Loucy (cell line): Measurements from ENCODE around the gene EVA1B.

ENCODE experiments used
- H2AFZ ChIP-seq: fragments of 200-600 bp; sonication (generic); 2 replicates; pipeline ENCODE4 v1.6.0; 2016; ENCODE audit warnings: antibody characterized with exemption, mild to moderate bottlenecking, low read length, moderate library complexity
- H3F3A ChIP-seq: fragments of 200-600 bp; 2 replicates; pipeline ENCODE4 v1.6.0; 2016; ENCODE audit warnings: antibody characterized with exemption, low read depth, mild to moderate bottlenecking
- H3K27me3 ChIP-seq: fragments of 200-600 bp; sonication (generic); 2 replicates; pipeline ENCODE4 v1.6.1; 2014; ENCODE audit warnings: low read length, mild to moderate bottlenecking; ENCODE audit not compliant: insufficient read depth, poor library complexity, severe bottlenecking
- H3K36me3 ChIP-seq: fragments of 200-600 bp; sonication (generic); 2 replicates; pipeline ENCODE4 v1.6.1; 2016; ENCODE audit warnings: low read length; ENCODE audit not compliant: insufficient read depth
- H3K4me1 ChIP-seq: fragments of 200-600 bp; sonication (generic); 2 replicates; pipeline ENCODE4 v1.5.1; 2014; ENCODE audit warnings: low read length, mild to moderate bottlenecking; ENCODE audit not compliant: insufficient read depth, poor library complexity, severe bottlenecking
- H3K4me2 ChIP-seq: fragments of 200-600 bp; sonication (generic); 2 replicates; pipeline ENCODE4 v1.6.0; 2014; ENCODE audit warnings: antibody characterized with exemption, low read length, low read depth, mild to moderate bottlenecking; ENCODE audit not compliant: poor library complexity, severe bottlenecking
- H3K4me3 ChIP-seq: fragments of 200-600 bp; sonication (generic); 2 replicates; pipeline ENCODE4 v1.5.1; 2014; ENCODE audit warnings: low read length, mild to moderate bottlenecking, mixed read lengths; ENCODE audit not compliant: poor library complexity, severe bottlenecking
- H3K79me2 ChIP-seq: fragments of 200-600 bp; sonication (generic); 2 replicates; pipeline ENCODE4 v1.6.1; 2014; ENCODE audit warnings: low read length; ENCODE audit not compliant: insufficient read depth
- H3K9ac ChIP-seq: fragments of 200-600 bp; sonication (generic); 2 replicates; pipeline ENCODE4 v1.6.0; 2014; ENCODE audit warnings: mild to moderate bottlenecking, low read depth, low read length, moderate library complexity; ENCODE audit not compliant: poor library complexity, severe bottlenecking
- H3K9me2 ChIP-seq: fragments of 200-600 bp; sonication (generic); replicated peaks from 2 replicates; pipeline ENCODE4 v1.6.1; 2016; ENCODE audit warnings: low read depth, low read length, mixed read lengths
- H3K9me3 ChIP-seq: fragments of 200-600 bp; sonication (generic); 2 replicates; pipeline ENCODE4 v1.6.1; 2014; ENCODE audit warnings: mild to moderate bottlenecking, antibody characterized with exemption, low read length, low read depth; ENCODE audit not compliant: insufficient read depth
- H4K20me1 ChIP-seq: fragments of 200-600 bp; sonication (generic); 2 replicates; pipeline ENCODE4 v1.6.0; 2014; ENCODE audit warnings: antibody characterized with exemption, low read length, mild to moderate bottlenecking; ENCODE audit not compliant: insufficient read depth, poor library complexity, severe bottlenecking
- EZH2phosphoT487 ChIP-seq: fragments of 200-600 bp; IDR thresholded peaks from 2 replicates; pipeline ENCODE4 v1.6.1; 2018; ENCODE audit warnings: antibody characterized with exemption, mild to moderate bottlenecking, moderate library complexity, borderline replicate concordance
- TF ChIP-seq, protein P1 (sequence below): fragments of 200-600 bp; sonication (generic); conservative IDR thresholded peaks from 2 replicates; pipeline ENCODE4 v1.5.1; 2014; ENCODE audit warnings: mild to moderate bottlenecking, antibody characterized with exemption, low read length

Gene EVA1B

DNA sequence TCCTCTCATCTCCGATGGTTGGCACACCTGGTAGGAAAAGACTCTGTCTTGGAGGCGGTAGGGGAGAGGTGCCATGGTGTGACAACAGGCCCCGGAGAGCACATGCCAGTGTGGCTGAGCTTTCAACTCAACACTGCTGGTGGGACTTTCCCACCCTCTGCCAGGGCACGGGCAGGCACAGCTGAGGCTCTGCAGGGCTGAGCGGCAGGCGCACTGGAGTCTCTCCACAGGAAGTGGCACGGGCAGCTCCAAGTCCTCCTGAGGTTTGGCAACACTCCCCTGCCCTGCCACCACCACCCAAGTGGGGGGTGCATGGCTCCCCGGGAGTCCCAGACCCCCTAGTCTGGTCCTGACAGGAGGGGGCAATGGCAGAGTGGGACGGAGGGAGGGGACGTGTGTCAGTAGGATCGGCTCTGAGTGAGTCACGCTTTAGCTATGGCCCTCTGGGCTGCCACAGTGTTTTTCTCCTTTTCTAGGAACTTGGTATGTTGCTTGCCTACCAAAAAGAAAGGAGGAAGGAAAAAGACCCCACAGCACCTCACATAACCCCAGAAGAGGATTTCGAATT lies 27.3 kb upstream of the EVA1B start:
- peaks cover 53% of the 10 kb centered on the region; the same call in 1 of the 2 replicates for H3K36me3 ChIP-seq
- H3K4me3 ChIP-seq = no peak overlapping the region
- no peaks in the 10 kb centered on the region for H3F3A ChIP-seq
- H3K9me2 ChIP-seq = no peaks in the 10 kb centered on the region
- no peak overlapping the region for H3K9ac ChIP-seq
- no peak overlapping the region for H2AFZ ChIP-seq
- H4K20me1 ChIP-seq = no peaks in the 10 kb centered on the region
- H3K9me3 ChIP-seq = no peaks in the 10 kb centered on the region
- no peak overlapping the region for H3K4me2 ChIP-seq
- TF ChIP-seq EZH2phosphoT487 = no peak
- TF ChIP-seq, protein P1, sequence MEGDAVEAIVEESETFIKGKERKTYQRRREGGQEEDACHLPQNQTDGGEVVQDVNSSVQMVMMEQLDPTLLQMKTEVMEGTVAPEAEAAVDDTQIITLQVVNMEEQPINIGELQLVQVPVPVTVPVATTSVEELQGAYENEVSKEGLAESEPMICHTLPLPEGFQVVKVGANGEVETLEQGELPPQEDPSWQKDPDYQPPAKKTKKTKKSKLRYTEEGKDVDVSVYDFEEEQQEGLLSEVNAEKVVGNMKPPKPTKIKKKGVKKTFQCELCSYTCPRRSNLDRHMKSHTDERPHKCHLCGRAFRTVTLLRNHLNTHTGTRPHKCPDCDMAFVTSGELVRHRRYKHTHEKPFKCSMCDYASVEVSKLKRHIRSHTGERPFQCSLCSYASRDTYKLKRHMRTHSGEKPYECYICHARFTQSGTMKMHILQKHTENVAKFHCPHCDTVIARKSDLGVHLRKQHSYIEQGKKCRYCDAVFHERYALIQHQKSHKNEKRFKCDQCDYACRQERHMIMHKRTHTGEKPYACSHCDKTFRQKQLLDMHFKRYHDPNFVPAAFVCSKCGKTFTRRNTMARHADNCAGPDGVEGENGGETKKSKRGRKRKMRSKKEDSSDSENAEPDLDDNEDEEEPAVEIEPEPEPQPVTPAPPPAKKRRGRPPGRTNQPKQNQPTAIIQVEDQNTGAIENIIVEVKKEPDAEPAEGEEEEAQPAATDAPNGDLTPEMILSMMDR = no peak
- H3K79me2 ChIP-seq = no peaks in the 10 kb centered on the region
- H3K27me3 ChIP-seq = no peaks in the 10 kb centered on the region
- H3K4me1 ChIP-seq = peaks cover 9% of the 10 kb centered on the region

- no peaks in the 10 kb centered on the region for H3K79me2 ChIP-seq
- TF ChIP-seq, protein P1 = no peak
- TF ChIP-seq EZH2phosphoT487 = no peak
- no peaks in the 10 kb centered on the region for H4K20me1 ChIP-seq
- H3K4me3 ChIP-seq = no peak overlapping the region
- peaks cover 9% of the 10 kb centered on the region for H3K4me1 ChIP-seq
- H3K9ac ChIP-seq = no peak overlapping the region
- H3K4me2 ChIP-seq = no peak overlapping the region
- no peak overlapping the region for H2AFZ ChIP-seq
- H3K9me2 ChIP-seq = no peaks in the 10 kb centered on the region
- H3K36me3 ChIP-seq = peaks cover 50% of the 10 kb centered on the region; the same call in 1 of the 2 replicates
- H3K9me3 ChIP-seq = no peaks in the 10 kb centered on the region
- no peaks in the 10 kb centered on the region for H3K27me3 ChIP-seq
- no peaks in the 10 kb centered on the region for H3F3A ChIP-seq
Observed at GRCh38 chr1:36349839-36350238, 26.4 kb upstream of the EVA1B start.

- Histone ChIP-seq H3K79me2 (no peaks in the 10 kb centered on the region), H3K4me2 (no peak overlapping the region), H3K9ac (no peak overlapping the region), H3K4me1 (peaks cover 9% of the 10 kb centered on the region), H3K4me3 (no peak overlapping the region), H3K9me2 (no peaks in the 10 kb centered on the region), H4K20me1 (no peaks in the 10 kb centered on the region), H3K9me3 (no peaks in the 10 kb centered on the region), H3F3A (no peaks in the 10 kb centered on the region), H3K27me3 (no peaks in the 10 kb centered on the region), H3K36me3 (peaks cover 46% of the 10 kb centered on the region; the same call in 1 of the 2 replicates), H2AFZ (no peak overlapping the region)
- TF ChIP-seq, protein P1 = no peak
- no peak for TF ChIP-seq EZH2phosphoT487
Observed at GRCh38 chr1:36349241-36349671, 25.8 kb upstream of the EVA1B start.
